ENCODE measurements around the gene SIX1.

GRCh38 chr14:60594062-60594461 lies 55.2 kb downstream of the SIX1 start:
- TF ChIP-seq POLR2A (IDR thresholded peaks at IDR 0.05; ENCODE audit: low read depth, low read length) (no peak), TAF1 (IDR thresholded peaks at IDR 0.05; ENCODE audit: borderline replicate concordance, low read depth, low read length) (no peak), POLR2AphosphoS5 (IDR thresholded peaks at IDR 0.05; ENCODE audit: low read depth, low read length) (no peak)

Measured in GM12892 (cell line).